Retina (tissue), 1 donor: Measurements from ENCODE around the gene TTC36.
"Not testable (repeated sequence)": the region's sequence is repeated elsewhere in the genome, so short reads cannot be mapped to it uniquely, and the experiment has no call there.

Source experiments
- DNase-seq: peaks from one replicate; pipeline ENCODE4 v3.0.0-alpha.2; 2016

The TTC36 gene

GRCh38 chr11:118527109-118527508, at the start of gene TTC36:
TTC36 (plus strand) TSS chr11:118527474; CDS start chr11:118527495, 21 bp downstream.
- DNase-seq: no peak

- DNase-seq: not testable (repeated sequence)
Observed at GRCh38 chr11:118481238-118481637, 46.0 kb upstream of the TTC36 start.

GRCh38 chr11:118484405-118484804, 42.9 kb upstream of the TTC36 start:
- DNase-seq: no peak

GRCh38 chr11:118485273-118485672, 42.0 kb upstream of the TTC36 start:
- DNase-seq: no peak

GRCh38 chr11:118488480-118489109, 38.7 kb upstream of the TTC36 start:
- DNase-seq: peak; percentile 61

GRCh38 chr11:118491041-118491440, 36.2 kb upstream of the TTC36 start:
- DNase-seq: no peak

GRCh38 chr11:118497831-118498230, 29.4 kb upstream of the TTC36 start:
- DNase-seq: no peak

- no peak for DNase-seq
Observed at GRCh38 chr11:118503216-118503615, 24.1 kb upstream of the TTC36 start.

GRCh38 chr11:118511601-118512000, 15.7 kb upstream of the TTC36 start:
- DNase-seq: no peak

- DNase-seq: no peak
Observed at GRCh38 chr11:118514103-118514502, 13.2 kb upstream of the TTC36 start.

GRCh38 chr11:118519549-118519948, 7.7 kb upstream of the TTC36 start:
- DNase-seq: no peak

GRCh38 chr11:118521892-118522311, 5.4 kb upstream of the TTC36 start:
- DNase-seq: no peak

- DNase-seq: peak; percentile 8
Observed at GRCh38 chr11:118522571-118523072, 4.7 kb upstream of the TTC36 start.

GRCh38 chr11:118524356-118524755, 2.9 kb upstream of the TTC36 start:
- DNase-seq: no peak

- DNase-seq: no peak
Observed at GRCh38 chr11:118524757-118525470, 2.4 kb upstream of the TTC36 start.

- DNase-seq: no peak
Observed at GRCh38 chr11:118526688-118527087, 586 bp upstream of the TTC36 start.

- DNase-seq: peak; percentile 3
Observed at GRCh38 chr11:118528511-118528910, 1.2 kb downstream of the TTC36 start.

- peak; percentile 6 for DNase-seq
Observed at GRCh38 chr11:118529584-118530175, 2.4 kb downstream of the TTC36 start.

GRCh38 chr11:118530180-118530682, 3.0 kb downstream of the TTC36 start:
- DNase-seq: no peak

GRCh38 chr11:118530683-118531596, 3.7 kb downstream of the TTC36 start, which contains the start of gene TMEM25:
TMEM25 (plus strand) TSS chr11:118531192; CDS start chr11:118531802, 610 bp downstream.
- peak; percentile 92 for DNase-seq

GRCh38 chr11:118531597-118532084, 4.4 kb downstream of the TTC36 start:
- no peak for DNase-seq

- no peak for DNase-seq
Observed at GRCh38 chr11:118532091-118532490, 4.8 kb downstream of the TTC36 start.
